CD4-positive, alpha-beta T cell (primary cell): ENCODE results near the gene LINC00237. TPM values are rescaled to one million over a fixed set of nuclear protein-coding genes. Genes with fewer than 3 reads are reported as not detected.

Experiments
- ATAC-seq: fragments of 200-7000 bp; cut with Tn5 transposase; one replicate; pipeline ENCODE4 v1.10.0; 2022; ENCODE audit warnings: mild to moderate bottlenecking; ENCODE audit not compliant: poor library complexity
- CTCF ChIA-PET: fragments of 350-600 bp; sonication (Branson Sonifier 250); formaldehyde crosslinking; loops from one replicate; lab custom pipeline; 2021; ENCODE audit warnings: antibody characterized with exemption, inconsistent platforms; lab: Charles Lee
- POLR2A ChIA-PET: fragments of 350-600 bp; sonication (Branson Sonifier 250); formaldehyde crosslinking; loops from one replicate; lab custom pipeline; 2021; ENCODE audit warnings: antibody characterized with exemption, inconsistent platforms; lab: Charles Lee
- DNase-seq, 14 experiments: peaks; one replicate each; pipeline ENCODE4 v3.0.0-alpha.2; 2013 to 2020; ENCODE audit warnings: mixed read lengths in 2 of 14
- H3K27ac ChIP-seq, 2 donors: one replicate each; pipeline versions ENCODE4 v1.5.1 to v1.7.0; 2013; ENCODE audit warnings: low read length in 2 of 2, low read depth in 1 of 2, mild to moderate bottlenecking in 1 of 2
- H3K27me3 ChIP-seq, 2 experiments: 1 replicate in 1 of 2; 2 replicates in 1 of 2; pipeline versions ENCODE4 v1.6.1 to v1.7.0; 2013; ENCODE audit warnings: low read length in 2 of 2, control low read depth in 1 of 2, mild to moderate bottlenecking in 1 of 2, moderate library complexity in 1 of 2; ENCODE audit not compliant: insufficient read depth in 2 of 2, control insufficient read depth in 1 of 2
- H3K36me3 ChIP-seq: one replicate; pipeline ENCODE4 v1.6.1; 2013; ENCODE audit warnings: low read length, control low read depth; ENCODE audit not compliant: insufficient read depth
- H3K4me1 ChIP-seq: one replicate; pipeline ENCODE4 v1.6.1; 2013; ENCODE audit warnings: low read length, control low read depth; ENCODE audit not compliant: insufficient read depth
- H3K4me3 ChIP-seq: one replicate; pipeline ENCODE4 v1.5.1; 2013; ENCODE audit warnings: mild to moderate bottlenecking, low read length, moderate library complexity
- H3K9me3 ChIP-seq, 2 experiments: 1 replicate in 1 of 2; 2 replicates in 1 of 2; pipeline versions ENCODE4 v1.6.1 to v1.7.0; 2013; ENCODE audit warnings: low read length in 2 of 2, mild to moderate bottlenecking in 2 of 2, control low read depth in 1 of 2, moderate library complexity in 1 of 2; ENCODE audit not compliant: control insufficient read depth in 1 of 2, insufficient read depth in 1 of 2
- H3K27ac Mint-ChIP-seq: one replicate; pipeline ENCODE4 v1.8.0; 2020; ENCODE audit warnings: mixed read lengths
- H3K27me3 Mint-ChIP-seq: one replicate; pipeline ENCODE4 v1.8.0; 2021; ENCODE audit warnings: mixed read lengths
- H3K36me3 Mint-ChIP-seq: one replicate; pipeline ENCODE4 v1.8.0; 2021; ENCODE audit warnings: low read depth, mixed read lengths
- H3K4me1 Mint-ChIP-seq: one replicate; pipeline ENCODE4 v1.8.0; 2021; ENCODE audit warnings: low read depth, mixed read lengths
- H3K4me3 Mint-ChIP-seq: one replicate; pipeline ENCODE4 v1.8.0; 2020; ENCODE audit warnings: mild to moderate bottlenecking, mixed read lengths
- H3K9me3 Mint-ChIP-seq: one replicate; pipeline ENCODE4 v1.8.0; 2020; ENCODE audit warnings: mixed read lengths
- CTCF ChIP-seq: fragments of 200-600 bp; IDR thresholded peaks from one replicate; pipeline ENCODE4 v1.8.0; 2022; ENCODE audit warnings: antibody characterized with exemption, mild to moderate bottlenecking
- intact Hi-C, 2 experiments: fragments of 100-400 bp; cut with DNase I in 1 of 2; cut with micrococcal nuclease in 1 of 2; formaldehyde crosslinking; loops; one replicate each; pipeline versions ENCODE4 v1.15.1 to v1.9.0; 2023 to 2025; cut with DNase I, micrococcal nuclease
- total RNA-seq, 174 experiments: library from RNA in 2 of 174; stranded (reverse) in 2 of 174; gene quantifications; one replicate each; pipeline ENCODE4 v1.2.3 and lab custom pipeline; 2021 to 2026

LINC00237 gene
- total RNA-seq, 2 experiments from 2014 or later = not detected

- no peak for ATAC-seq
- no peak for TF ChIP-seq CTCF
- H3K4me3 Mint-ChIP-seq = no peak overlapping the region
- Histone ChIP-seq H3K27me3 (peaks cover 5 to 10% of the 10 kb centered on the region in 2 experiments), H3K36me3 (no peaks in the 10 kb centered on the region), H3K4me3 (no peak overlapping the region), H3K4me1 (no peaks in the 10 kb centered on the region), H3K9me3 (no peaks in the 10 kb centered on the region), H3K27ac (no peak overlapping the region)
- no peak for DNase-seq
- no peaks in the 10 kb centered on the region for H3K9me3 Mint-ChIP-seq
- no peaks in the 10 kb centered on the region for H3K4me1 Mint-ChIP-seq
- intact Hi-C loops = loop anchor here in 1 of 2 experiments (1.0 kb wide), 1 partner anchor 457 kb away; no protein-coding TSS in a partner anchor
- H3K36me3 Mint-ChIP-seq = no peaks in the 10 kb centered on the region
- peaks cover 49% of the 10 kb centered on the region for H3K27me3 Mint-ChIP-seq
- POLR2A ChIA-PET = no interaction called here
- no peak overlapping the region for H3K27ac Mint-ChIP-seq
- CTCF ChIA-PET = interaction anchor here (0.8 to 1.2 kb wide), 2 partner anchors 7 to 11 kb away, joined by 3 read pairs; no protein-coding TSS in a partner anchor
Observed at GRCh38 chr20:21047981-21048380, 58.2 kb downstream of the LINC00237 start.

GRCh38 chr20:21046413-21047070, 59.6 kb downstream of the LINC00237 start:
- intact Hi-C loops = no loop called here
- H3K4me1 Mint-ChIP-seq = no peaks in the 10 kb centered on the region
- no peaks in the 10 kb centered on the region for H3K9me3 Mint-ChIP-seq
- H3K27me3 Mint-ChIP-seq = peaks cover 40% of the 10 kb centered on the region
- H3K4me1 ChIP-seq = no peaks in the 10 kb centered on the region
- H3K27me3 ChIP-seq = peaks cover 5 to 7% of the 10 kb centered on the region in 2 experiments
- H3K27ac ChIP-seq = no peak overlapping the region
- POLR2A ChIA-PET = no interaction called here
- no peaks in the 10 kb centered on the region for H3K36me3 Mint-ChIP-seq
- no peak for ATAC-seq
- no peak overlapping the region for H3K4me3 Mint-ChIP-seq
- no peaks in the 10 kb centered on the region for H3K36me3 ChIP-seq
- CTCF ChIA-PET = no interaction called here
- DNase-seq = no peak
- no peak overlapping the region for H3K4me3 ChIP-seq
- no peaks in the 10 kb centered on the region for H3K9me3 ChIP-seq
- H3K27ac Mint-ChIP-seq = no peak overlapping the region
- no peak for TF ChIP-seq CTCF

Other genes with a start within 250 kb of the LINC00237 start
- gene KIZ, start 19.7 kb upstream of the LINC00237 start, total RNA-seq = 10 to 100 TPM; 31.1 to 33.8 TPM
- 10 to 100 TPM; 48.5 to 48.9 TPM for gene XRN2, start 197.0 kb upstream of the LINC00237 start, total RNA-seq